C1 segment of cervical spinal cord (tissue), 14 donors: Measurements from ENCODE around the gene DCTN2.
A peak's percentile ranks its signal among the peaks of the same experiment; 100 is the strongest.

ENCODE experiments used
- DNase-seq, 14 donors: peaks; one replicate each; lab custom pipeline; 2025; lab: John Stamatoyannopoulos, UW

DCTN2 gene

GRCh38 chr12:57550641-57551549 is 3.9 kb upstream of the DCTN2 start:
- DNase-seq: peak in 1 of 14 donors; percentile 24

- peak in 10 of 14 donors; percentile 3 to 71 (median 39) for DNase-seq
Observed at GRCh38 chr12:57549909-57550640, 3.1 kb upstream of the DCTN2 start, which contains the start of gene KIF5A. Gene KIF5A (plus strand): TSS chr12:57550044. CDS start chr12:57550272, 228 bp downstream.

GRCh38 chr12:57549203-57549908 is 2.4 kb upstream of the DCTN2 start:
- DNase-seq: no peak

- DNase-seq: no peak
Observed at GRCh38 chr12:57548488-57548887, 1.5 kb upstream of the DCTN2 start.

GRCh38 chr12:57548013-57548315 is 972 bp upstream of the DCTN2 start:
- no peak for DNase-seq

GRCh38 chr12:57547288-57548012 is 458 bp upstream of the DCTN2 start:
- no peak for DNase-seq

GRCh38 chr12:57545809-57546437 is 1.1 kb downstream of the DCTN2 start:
- no peak for DNase-seq

GRCh38 chr12:57543581-57543980 is 3.4 kb downstream of the DCTN2 start:
- no peak for DNase-seq

GRCh38 chr12:57541717-57542116 is 5.3 kb downstream of the DCTN2 start:
- DNase-seq: no peak

GRCh38 chr12:57541001-57541400 is 6.0 kb downstream of the DCTN2 start:
- no peak for DNase-seq

GRCh38 chr12:57539134-57539768 is 7.7 kb downstream of the DCTN2 start:
- DNase-seq: no peak

GRCh38 chr12:57536597-57536942 is 10.4 kb downstream of the DCTN2 start:
- DNase-seq: no peak

- DNase-seq: no peak
Observed at GRCh38 chr12:57535764-57536596, 11.0 kb downstream of the DCTN2 start.

- no peak for DNase-seq
Observed at GRCh38 chr12:57534991-57535543, 11.9 kb downstream of the DCTN2 start.

- DNase-seq: no peak
Observed at GRCh38 chr12:57534250-57534649, 12.7 kb downstream of the DCTN2 start.

GRCh38 chr12:57533108-57533507 is 13.9 kb downstream of the DCTN2 start:
- no peak for DNase-seq

- no peak for DNase-seq
Observed at GRCh38 chr12:57531836-57532235, 15.2 kb downstream of the DCTN2 start.

GRCh38 chr12:57530396-57531142 is 16.4 kb downstream of the DCTN2 start:
- no peak for DNase-seq

- no peak for DNase-seq
Observed at GRCh38 chr12:57529831-57530230, 17.2 kb downstream of the DCTN2 start.
